Measurements from ENCODE around the gene GNL1. TPM values are rescaled to one million over a fixed set of nuclear protein-coding genes. Genes with fewer than 3 reads are reported as not detected.
"Not testable (repeated sequence)": the region's sequence is repeated elsewhere in the genome, so short reads cannot be mapped to it uniquely, and the experiment has no call there.

GNL1 gene
- total RNA-seq, 3 donors from 2014 or later, result 37.8 to 48.1 (median 45.9) TPM

DNA sequence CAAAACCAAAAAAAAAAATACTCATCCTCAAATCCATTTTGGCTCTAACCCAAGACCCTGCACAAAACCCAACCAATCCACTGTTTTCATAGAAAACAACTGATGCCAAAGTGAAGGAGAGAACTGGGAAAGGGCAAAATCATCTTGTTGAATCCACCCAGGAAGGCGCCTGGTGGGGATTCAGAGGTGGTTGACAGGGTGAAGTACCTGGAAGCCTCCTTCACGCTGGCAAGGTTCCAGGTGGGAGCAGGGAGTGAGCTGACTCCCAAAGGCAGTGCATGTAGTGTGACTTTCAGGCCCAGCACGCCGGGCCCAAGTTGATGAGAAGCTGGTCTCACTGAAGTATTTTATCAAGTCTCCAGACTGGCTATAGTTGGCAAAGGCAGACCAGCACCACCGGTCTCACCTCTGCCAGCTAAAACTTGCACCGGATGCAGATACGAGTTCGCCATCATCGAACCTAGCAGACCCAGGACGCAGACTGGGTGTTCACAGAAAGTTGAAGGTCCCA, 44.2 kb upstream of the GNL1 start:
- Histone ChIP-seq H3K4me1 (ENCODE audit: low read depth) (no peaks in the 10 kb centered on the region), H3K36me3 (ENCODE audit: low read depth) (peaks cover 35% of the 10 kb centered on the region), H3K9me3 (no peaks in the 10 kb centered on the region), H3K4me3 (no peak overlapping the region)
- DNase-seq, result peak in 1 of 3 donors; percentile 19
- TF ChIP-seq, protein P1, sequence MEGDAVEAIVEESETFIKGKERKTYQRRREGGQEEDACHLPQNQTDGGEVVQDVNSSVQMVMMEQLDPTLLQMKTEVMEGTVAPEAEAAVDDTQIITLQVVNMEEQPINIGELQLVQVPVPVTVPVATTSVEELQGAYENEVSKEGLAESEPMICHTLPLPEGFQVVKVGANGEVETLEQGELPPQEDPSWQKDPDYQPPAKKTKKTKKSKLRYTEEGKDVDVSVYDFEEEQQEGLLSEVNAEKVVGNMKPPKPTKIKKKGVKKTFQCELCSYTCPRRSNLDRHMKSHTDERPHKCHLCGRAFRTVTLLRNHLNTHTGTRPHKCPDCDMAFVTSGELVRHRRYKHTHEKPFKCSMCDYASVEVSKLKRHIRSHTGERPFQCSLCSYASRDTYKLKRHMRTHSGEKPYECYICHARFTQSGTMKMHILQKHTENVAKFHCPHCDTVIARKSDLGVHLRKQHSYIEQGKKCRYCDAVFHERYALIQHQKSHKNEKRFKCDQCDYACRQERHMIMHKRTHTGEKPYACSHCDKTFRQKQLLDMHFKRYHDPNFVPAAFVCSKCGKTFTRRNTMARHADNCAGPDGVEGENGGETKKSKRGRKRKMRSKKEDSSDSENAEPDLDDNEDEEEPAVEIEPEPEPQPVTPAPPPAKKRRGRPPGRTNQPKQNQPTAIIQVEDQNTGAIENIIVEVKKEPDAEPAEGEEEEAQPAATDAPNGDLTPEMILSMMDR (IDR thresholded peaks at IDR 0.05), result no peak
- intact Hi-C loops (cut with DNase I, micrococcal nuclease), result loop anchor here in 1 of 2 donors (10.0 kb wide), 1 partner anchor 56 kb away; no protein-coding TSS in a partner anchor
- no peak for ATAC-seq

DNA sequence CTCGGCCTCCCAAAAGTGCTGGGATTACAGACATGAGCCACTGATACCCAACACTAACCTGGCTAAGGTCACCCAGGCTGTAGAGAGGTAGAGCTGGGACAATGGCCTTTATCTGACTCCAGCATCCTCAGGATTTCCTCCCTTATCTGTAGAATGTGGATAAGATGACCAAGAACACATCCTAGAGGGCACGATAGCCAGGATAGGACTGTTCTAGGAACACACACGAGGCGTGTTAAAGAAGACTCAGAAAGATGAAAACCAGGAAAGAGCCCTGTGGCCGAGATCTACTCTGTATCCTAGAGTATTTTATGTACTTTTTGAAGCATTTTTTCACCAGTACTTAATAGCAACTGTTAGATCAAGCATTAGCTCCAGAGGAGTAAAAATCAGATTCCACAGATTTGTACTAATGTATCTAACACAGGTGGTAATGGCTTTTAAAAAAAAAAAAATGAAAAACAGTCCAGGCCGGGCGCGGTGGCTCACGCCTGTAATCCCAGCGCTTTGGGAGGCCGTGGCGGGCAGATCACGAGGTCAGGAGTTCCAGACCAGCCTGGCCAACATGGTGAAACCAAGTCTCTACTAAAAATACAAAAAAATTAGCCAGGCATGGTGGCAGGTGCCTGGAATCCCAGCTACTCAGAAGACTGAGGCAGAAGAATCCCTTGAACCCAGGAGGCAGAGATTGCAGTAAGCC, 43.5 kb upstream of the GNL1 start:
- Histone ChIP-seq H3K4me1 (ENCODE audit: low read depth) (no peaks in the 10 kb centered on the region), H3K4me3 (no peak overlapping the region), H3K9me3 (no peaks in the 10 kb centered on the region), H3K36me3 (ENCODE audit: low read depth) (peaks cover 28% of the 10 kb centered on the region)
- ATAC-seq (no peak), DNase-seq (no peak)
- intact Hi-C loops (cut with DNase I, micrococcal nuclease), result loop anchor here in 1 of 2 donors (5.0 to 10.0 kb wide), 2 partner anchors 55 to 117 kb away; no protein-coding TSS in a partner anchor
- TF ChIP-seq, protein P1 (IDR thresholded peaks at IDR 0.05), result no peak

DNA sequence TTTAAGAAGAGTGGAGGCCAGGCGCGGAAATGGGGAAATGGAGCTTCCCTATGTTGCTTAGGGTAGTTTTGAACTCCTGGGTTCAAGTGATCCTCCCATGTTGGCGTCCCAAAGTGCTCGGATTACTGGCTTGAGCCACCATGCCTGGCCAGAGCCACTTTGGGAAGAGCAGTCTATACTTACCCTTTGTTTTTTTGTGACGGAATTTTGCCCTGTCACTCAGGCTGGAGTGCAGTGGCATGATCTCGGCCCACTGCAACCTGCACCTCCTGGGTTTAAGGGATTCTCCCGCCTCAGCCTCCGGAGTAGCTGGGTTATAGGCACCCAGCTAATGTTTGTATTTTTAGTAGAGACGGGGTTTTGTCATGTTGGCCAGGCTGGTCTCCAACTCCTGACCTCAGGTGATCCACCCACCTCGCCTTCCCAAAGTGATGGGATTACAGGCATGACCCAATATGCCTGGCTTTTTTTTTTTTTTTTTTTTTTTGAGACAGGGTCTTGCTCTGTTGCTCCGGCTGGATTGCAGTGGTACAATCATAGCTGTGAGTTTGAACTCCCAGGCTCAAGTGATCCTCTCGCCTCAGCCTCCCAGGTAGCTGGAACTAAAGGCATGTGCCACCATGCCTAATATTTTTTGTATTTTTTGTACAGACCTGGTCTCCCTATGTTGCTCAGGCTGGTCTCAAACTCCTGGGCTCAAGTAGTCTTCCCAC, 42.8 kb upstream of the GNL1 start:
- Histone ChIP-seq H3K36me3 (ENCODE audit: low read depth) (peaks cover 21% of the 10 kb centered on the region), H3K4me3 (no peak overlapping the region), H3K4me1 (ENCODE audit: low read depth) (no peaks in the 10 kb centered on the region), H3K9me3 (no peaks in the 10 kb centered on the region)
- DNase-seq (no peak), ATAC-seq (no peak)
- intact Hi-C loops (cut with DNase I, micrococcal nuclease), result loop anchor here in 1 of 2 donors (5.0 kb wide), 1 partner anchor 117 kb away; no protein-coding TSS in a partner anchor
- TF ChIP-seq, protein P1 (IDR thresholded peaks at IDR 0.05), result no peak

DNA sequence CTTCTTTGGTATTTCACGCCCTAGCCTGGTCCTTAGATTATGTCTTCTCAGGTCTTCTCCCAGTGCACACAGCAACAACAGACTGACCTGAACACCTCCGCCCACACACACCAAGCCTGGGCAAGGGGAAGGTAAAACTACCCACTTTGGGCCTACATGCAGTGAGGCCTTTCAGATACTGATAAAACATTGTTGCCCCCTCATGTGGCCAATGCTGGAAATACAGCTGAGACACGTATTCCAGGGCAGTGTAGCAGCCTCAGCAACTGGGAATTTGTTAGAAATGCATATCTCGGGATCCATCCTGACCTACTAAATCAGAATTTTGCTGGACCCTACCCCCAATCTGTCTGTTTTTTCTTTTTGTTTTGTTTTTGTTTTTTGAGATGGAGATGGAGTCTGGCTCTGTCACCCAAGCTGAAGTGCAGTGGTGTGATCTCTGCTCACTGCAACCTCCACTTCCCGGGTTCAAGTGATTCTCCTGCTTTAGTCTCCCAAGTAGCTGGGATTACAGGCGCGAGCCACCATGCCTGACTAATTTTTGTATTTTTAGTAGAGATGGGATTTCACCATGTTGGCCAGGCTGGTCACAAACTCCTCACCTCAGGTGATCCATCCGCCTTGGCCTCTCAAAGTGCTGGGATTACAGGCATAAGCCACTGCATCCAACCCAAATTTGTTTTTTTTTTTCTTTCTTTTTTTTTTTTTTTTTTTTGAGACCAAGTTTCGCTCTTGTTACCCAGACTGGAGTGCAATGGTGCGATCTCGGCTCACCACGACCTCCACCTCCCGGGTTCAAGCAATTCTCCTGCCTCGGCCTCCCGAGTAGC, 41.2 kb upstream of the GNL1 start:
- ATAC-seq (peak; percentile 88), DNase-seq (peak in 2 of 3 donors; percentile 69 to 96)
- H3K4me1 ChIP-seq (ENCODE audit: low read depth); H3K36me3 ChIP-seq (ENCODE audit: low read depth); H3K4me3 ChIP-seq; H3K9me3 ChIP-seq: not testable (repeated sequence)
- TF ChIP-seq, protein P1 (IDR thresholded peaks at IDR 0.05), result peak; percentile 42
- intact Hi-C loops (cut with DNase I, micrococcal nuclease), result loop anchor here in 1 of 2 donors (5.0 kb wide), 1 partner anchor 115 kb away; no protein-coding TSS in a partner anchor

DNA sequence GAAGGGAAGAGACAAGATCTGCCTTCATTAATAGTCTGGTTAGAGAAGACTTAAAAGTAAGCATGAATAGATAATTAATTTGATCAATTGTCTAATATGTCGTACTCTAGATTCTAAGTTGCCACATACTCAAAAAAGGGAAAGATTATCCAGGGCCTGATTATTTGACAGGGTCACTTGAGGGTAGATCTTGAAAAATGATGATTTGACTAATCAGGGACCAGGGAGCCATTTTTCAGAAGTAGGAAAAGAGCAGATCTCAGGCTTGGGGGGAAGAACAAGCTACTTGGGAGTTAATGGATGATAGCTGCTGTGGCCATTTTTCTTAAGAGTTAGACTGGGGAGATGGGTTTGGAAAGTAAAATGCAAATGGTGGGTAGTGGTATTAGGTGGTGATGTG, 36.0 kb upstream of the GNL1 start:
- DNase-seq (no peak), ATAC-seq (no peak)
- TF ChIP-seq, protein P1 (IDR thresholded peaks at IDR 0.05), result no peak
- no peaks in the 10 kb centered on the region for H3K9me3 ChIP-seq
- H3K36me3 ChIP-seq (ENCODE audit: low read depth), result peaks cover 9% of the 10 kb centered on the region
- intact Hi-C loops (cut with DNase I, micrococcal nuclease), result no loop called here
- no peaks in the 10 kb centered on the region for H3K4me1 ChIP-seq (ENCODE audit: low read depth)
- H3K4me3 ChIP-seq, result no peak overlapping the region

All from mucosa of descending colon (tissue), 3 donors.